Stomach (tissue), 9 donors: Measurements from ENCODE around the gene SLC38A10. TPM values are rescaled to one million over a fixed set of nuclear protein-coding genes. Genes with fewer than 3 reads are reported as not detected.

Source experiments
- DNase-seq, 2 donors: peaks; one replicate each; pipeline versions ENCODE4 v3.0.0 to v3.0.0-alpha.2; 2013 to 2019
- H3K27ac ChIP-seq, 5 donors: fragments of 200-600 bp in 4 of 5; sonication (generic) in 4 of 5; one replicate each; pipeline ENCODE4 v1.5.1; 2013 to 2019; ENCODE audit warnings: mild to moderate bottlenecking in 1 of 5, moderate library complexity in 1 of 5
- H3K27me3 ChIP-seq, 3 donors: fragments of 200-600 bp; sonication (generic); one replicate each; pipeline ENCODE4 v1.5.1; 2017 to 2019; ENCODE audit warnings: mixed run types in 1 of 3
- H3K36me3 ChIP-seq, 4 donors: fragments of 200-600 bp; sonication (generic); 1 replicate in 3 of 4; 2 replicates in 1 of 4; pipeline ENCODE4 v1.5.1; 2016 to 2019
- H3K4me1 ChIP-seq, 4 donors: fragments of 200-600 bp; sonication (generic); one replicate each; pipeline ENCODE4 v1.5.1; 2016 to 2019
- H3K4me3 ChIP-seq, 4 donors: fragments of 200-600 bp; sonication (generic) in 3 of 4; one replicate each; pipeline ENCODE4 v1.5.1; 2016 to 2019; ENCODE audit warnings: mild to moderate bottlenecking in 1 of 4
- H3K9me3 ChIP-seq, 4 donors: fragments of 200-600 bp; sonication (generic); one replicate each; pipeline ENCODE4 v1.5.1; 2016 to 2019
- EP300 ChIP-seq: sonication (generic); formaldehyde crosslinking; IDR thresholded peaks from one replicate; pipeline ENCODE4 v1.6.1; 2017; ENCODE audit warnings: antibody characterized with exemption
- POLR2A ChIP-seq, 4 donors: fragments of 450-650 bp; IDR thresholded peaks; one replicate each; pipeline ENCODE4 v1.6.1; 2016; ENCODE audit warnings: antibody characterized with exemption in 4 of 4, control low read depth in 2 of 4, mild to moderate bottlenecking in 1 of 4, moderate library complexity in 1 of 4
- POLR2AphosphoS5 ChIP-seq, 3 donors: sonication (generic); formaldehyde crosslinking; IDR thresholded peaks; one replicate each; pipeline ENCODE4 v1.6.1; 2016; ENCODE audit warnings: antibody characterized with exemption in 3 of 3
- WGBS, 5 donors: extraction: QIAGEN DNeasy Blood & Tissue Kit in 3 of 5; methylation state at CpG; one replicate each; pipeline versions ENCODE4 v1.1.5 to v1.1.7; 2013 to 2018; 5-methylcytosine and 5-hydroxymethylcytosine counted together
- intact Hi-C: fragments of 100-400 bp; cut with DNase I; formaldehyde crosslinking; loops from one replicate; pipeline ENCODE4 v1.15.1; 2023; ENCODE audit warnings: low total_unique reads
- polyA plus RNA-seq, 3 donors: library from polyadenylated mRNA; stranded (reverse); fragments of 200-250 nt; gene quantifications; one replicate each; pipeline ENCODE4 v1.2.3, GENCODE V29; 2013
- total RNA-seq, 5 donors: library from RNA; depleted of rRNA; stranded (reverse); fragments of >200 nt; gene quantifications; one replicate each; pipeline versions ENCODE4 v1.1.0 to v1.2.3, GENCODE V29; 2014 to 2016
- TF ChIP-seq, protein P1 (sequence below), 7 experiments: fragments of 450-650 bp in 4 of 7; fragments of 200-600 bp in 3 of 7; sonication (generic) in 3 of 7; IDR thresholded peaks; one replicate each; pipeline ENCODE4 v1.5.1; 2016 to 2019; ENCODE audit warnings: antibody characterized with exemption in 7 of 7, control low read depth in 2 of 7, mild to moderate bottlenecking in 1 of 7
- donor health status: healthy with polysubstance abuse.
- donor health status: Bipolar disorder and iron deficiency.
- donor health status: healthy.

The SLC38A10 gene
- total and polyA plus RNA-seq, 8 donors: 18.6 to 140 (median 67.3) TPM

GRCh38 chr17:81207610-81208581, 87.2 kb downstream of the SLC38A10 start:
- no peak for DNase-seq
- Histone ChIP-seq H3K27me3 (no peaks in the 10 kb centered on the region), H3K27ac (no peak overlapping the region), H3K36me3 (peaks cover 0 to 37% (median 29%) of the 10 kb centered on the region in 4 donors), H3K4me3 (no peak overlapping the region), H3K4me1 (no peaks in the 10 kb centered on the region), H3K9me3 (no peaks in the 10 kb centered on the region)
- TF ChIP-seq POLR2A (IDR thresholded peaks at IDR 0.05) (no peak), EP300 (no peak), POLR2AphosphoS5 (IDR thresholded peaks at IDR 0.05) (no peak)
- TF ChIP-seq, protein P1, sequence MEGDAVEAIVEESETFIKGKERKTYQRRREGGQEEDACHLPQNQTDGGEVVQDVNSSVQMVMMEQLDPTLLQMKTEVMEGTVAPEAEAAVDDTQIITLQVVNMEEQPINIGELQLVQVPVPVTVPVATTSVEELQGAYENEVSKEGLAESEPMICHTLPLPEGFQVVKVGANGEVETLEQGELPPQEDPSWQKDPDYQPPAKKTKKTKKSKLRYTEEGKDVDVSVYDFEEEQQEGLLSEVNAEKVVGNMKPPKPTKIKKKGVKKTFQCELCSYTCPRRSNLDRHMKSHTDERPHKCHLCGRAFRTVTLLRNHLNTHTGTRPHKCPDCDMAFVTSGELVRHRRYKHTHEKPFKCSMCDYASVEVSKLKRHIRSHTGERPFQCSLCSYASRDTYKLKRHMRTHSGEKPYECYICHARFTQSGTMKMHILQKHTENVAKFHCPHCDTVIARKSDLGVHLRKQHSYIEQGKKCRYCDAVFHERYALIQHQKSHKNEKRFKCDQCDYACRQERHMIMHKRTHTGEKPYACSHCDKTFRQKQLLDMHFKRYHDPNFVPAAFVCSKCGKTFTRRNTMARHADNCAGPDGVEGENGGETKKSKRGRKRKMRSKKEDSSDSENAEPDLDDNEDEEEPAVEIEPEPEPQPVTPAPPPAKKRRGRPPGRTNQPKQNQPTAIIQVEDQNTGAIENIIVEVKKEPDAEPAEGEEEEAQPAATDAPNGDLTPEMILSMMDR (IDR thresholded peaks at IDR 0.05): no peak
- intact Hi-C loops: no loop called here
- 84 to 89% (median 88%) methylated on average over 20 to 21 of the region's 21 CpGs for WGBS, 5 donors

DNA sequence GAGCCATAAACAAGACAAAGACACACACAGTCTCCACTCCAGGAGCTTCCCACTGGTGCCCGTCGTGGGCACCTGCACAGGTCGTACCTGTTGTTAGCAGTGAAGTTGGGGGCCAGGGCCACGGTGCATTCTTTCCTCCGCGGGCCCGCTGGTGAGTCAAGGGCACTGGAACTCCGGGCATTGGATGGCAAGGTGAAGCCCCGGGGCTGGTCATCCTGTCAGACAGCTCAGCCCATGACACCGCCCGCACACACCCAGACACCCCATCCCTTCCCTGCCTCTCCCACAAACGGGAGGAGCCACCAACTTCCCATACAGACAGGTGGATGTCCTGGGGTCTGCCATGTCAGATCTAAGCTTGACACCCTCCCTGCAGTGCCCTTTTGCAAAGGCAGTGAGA, 88.5 kb downstream of the SLC38A10 start:
- Histone ChIP-seq H3K9me3 (no peaks in the 10 kb centered on the region), H3K4me1 (no peaks in the 10 kb centered on the region), H3K36me3 (peaks cover 0 to 44% (median 31%) of the 10 kb centered on the region in 4 donors), H3K27me3 (no peaks in the 10 kb centered on the region), H3K27ac (no peak overlapping the region), H3K4me3 (no peak overlapping the region)
- DNase-seq: no peak
- TF ChIP-seq POLR2A (IDR thresholded peaks at IDR 0.05): no peak
- TF ChIP-seq, protein P1 (IDR thresholded peaks at IDR 0.05): no peak
- TF ChIP-seq POLR2AphosphoS5 (IDR thresholded peaks at IDR 0.05): no peak
- TF ChIP-seq EP300: no peak
- intact Hi-C loops: no loop called here
- 94 to 99% (median 95%) methylated on average over 12 of the region's 12 CpGs for WGBS, 5 donors

DNA sequence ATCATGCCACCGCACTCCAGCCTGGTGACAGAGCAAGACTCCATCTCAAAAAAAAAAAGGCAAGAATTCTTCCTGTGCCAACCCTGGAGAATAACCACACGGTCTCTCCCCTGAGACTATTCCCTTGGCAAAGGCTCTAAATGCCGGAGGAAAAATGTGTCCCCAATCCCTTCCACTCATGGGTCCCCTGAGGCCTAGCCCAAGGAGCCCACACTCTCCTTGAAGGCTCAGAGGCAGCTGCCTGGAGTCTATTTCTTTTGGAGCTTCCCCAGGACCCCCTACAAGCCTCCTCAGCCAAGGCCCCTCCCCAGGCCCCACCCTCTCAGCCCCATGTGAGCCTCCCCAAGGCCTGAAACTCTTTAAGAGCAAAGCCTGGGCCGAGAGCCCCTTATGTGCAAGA, 88.9 kb downstream of the SLC38A10 start:
- Histone ChIP-seq H3K36me3 (peaks cover 0 to 44% (median 31%) of the 10 kb centered on the region in 4 donors), H3K4me1 (peaks cover 0 to 1% (median under 1%) of the 10 kb centered on the region in 4 donors), H3K4me3 (no peak overlapping the region), H3K9me3 (no peaks in the 10 kb centered on the region), H3K27me3 (no peaks in the 10 kb centered on the region), H3K27ac (no peak overlapping the region)
- intact Hi-C loops: no loop called here
- TF ChIP-seq, protein P1 (IDR thresholded peaks at IDR 0.05): no peak
- TF ChIP-seq POLR2AphosphoS5 (IDR thresholded peaks at IDR 0.05): no peak
- no peak for TF ChIP-seq EP300
- TF ChIP-seq POLR2A (IDR thresholded peaks at IDR 0.05): no peak
- DNase-seq: no peak
- WGBS, 5 donors: 80 to 91% (median 84%) methylated on average over 4 of the region's 4 CpGs

DNA sequence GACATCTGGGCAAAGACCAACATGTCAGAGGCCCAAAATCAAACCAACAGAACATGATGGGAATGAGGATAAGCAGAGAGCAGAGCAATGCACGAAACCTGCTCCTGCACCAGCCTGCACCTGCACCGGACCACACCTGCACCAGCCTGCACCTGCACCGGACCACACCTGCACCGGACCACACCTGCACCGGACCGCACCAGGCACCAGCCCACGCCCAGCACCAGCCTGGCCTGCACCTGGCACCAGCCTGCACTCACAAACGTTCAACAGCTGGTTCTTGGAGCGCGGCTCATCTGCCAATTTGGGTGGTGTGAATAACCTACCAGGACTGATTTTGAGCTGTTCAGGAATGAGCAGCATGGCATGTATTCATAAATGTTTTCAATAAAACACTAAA, 90.5 kb downstream of the SLC38A10 start:
- intact Hi-C loops: no loop called here
- Histone ChIP-seq H3K9me3 (no peaks in the 10 kb centered on the region), H3K27me3 (no peaks in the 10 kb centered on the region), H3K27ac (no peak overlapping the region), H3K4me3 (no peak overlapping the region), H3K4me1 (peaks cover 0 to 16% (median 12%) of the 10 kb centered on the region in 4 donors), H3K36me3 (peaks cover 0 to 50% (median 31%) of the 10 kb centered on the region in 4 donors)
- no peak for DNase-seq
- no peak for TF ChIP-seq EP300
- no peak for TF ChIP-seq POLR2AphosphoS5 (IDR thresholded peaks at IDR 0.05)
- no peak for TF ChIP-seq POLR2A (IDR thresholded peaks at IDR 0.05)
- TF ChIP-seq, protein P1 (IDR thresholded peaks at IDR 0.05): no peak
- WGBS, 5 donors: 45 to 76% (median 63%) methylated on average over 4 to 10 of the region's 10 CpGs
